SK-N-SH treated with all-trans-retinoic acid at 6 μM for 48 hours (cell line): ENCODE results near the gene EXOC4.

Source experiments
- ATAC-seq: fragments of 200-7000 bp; cut with Tn5 transposase; 3 replicates; pipeline ENCODE4 v1.9.1; 2020; ENCODE audit warnings: mild to moderate bottlenecking, moderate library complexity
- BACH2 ChIP-seq: fragments of 250-450 bp; sonication (Bioruptor Pico); IDR thresholded peaks from 2 replicates; pipeline ENCODE4 v1.9.0; 2021; ENCODE audit warnings: mild to moderate bottlenecking, borderline replicate concordance
- CSDC2 ChIP-seq: fragments of 250-450 bp; sonication (Bioruptor Pico); IDR thresholded peaks from 2 replicates; pipeline ENCODE4 v1.5.0; 2020; ENCODE audit warnings: mild to moderate bottlenecking, moderate library complexity
- CSRNP3 ChIP-seq: fragments of 250-450 bp; sonication (Bioruptor Pico); IDR thresholded peaks from 2 replicates; pipeline ENCODE4 v1.5.1; 2021; ENCODE audit warnings: mild to moderate bottlenecking, moderate library complexity
- ESRRG ChIP-seq: fragments of 250-450 bp; sonication (Bioruptor Pico); IDR thresholded peaks from 2 replicates; pipeline ENCODE4 v1.6.1; 2021; ENCODE audit warnings: mild to moderate bottlenecking
- GLIS3 ChIP-seq: fragments of 250-450 bp; sonication (Bioruptor Pico); IDR thresholded peaks from 2 replicates; pipeline ENCODE4 v1.5.0; 2020; ENCODE audit warnings: mild to moderate bottlenecking, moderate library complexity
- ISL1 ChIP-seq: fragments of 250-450 bp; sonication (Bioruptor Pico); IDR thresholded peaks from 2 replicates; pipeline ENCODE4 v2.1.2; 2022; ENCODE audit warnings: mild to moderate bottlenecking, moderate library complexity
- PPARA ChIP-seq: fragments of 250-450 bp; sonication (Bioruptor Pico); IDR thresholded peaks from 2 replicates; pipeline ENCODE4 v1.5.0; 2020; ENCODE audit warnings: mild to moderate bottlenecking, borderline replicate concordance
- RARB ChIP-seq: fragments of 250-450 bp; sonication (Bioruptor Pico); IDR thresholded peaks from 2 replicates; pipeline ENCODE4 v1.8.0; 2021; ENCODE audit warnings: mild to moderate bottlenecking, moderate library complexity
- TCF4 ChIP-seq: fragments of 250-450 bp; sonication (Bioruptor Pico); IDR thresholded peaks from 2 replicates; pipeline ENCODE4 v1.8.0; 2021; ENCODE audit warnings: mild to moderate bottlenecking, moderate library complexity, borderline replicate concordance
- TOX ChIP-seq: fragments of 250-450 bp; sonication (Bioruptor Pico); IDR thresholded peaks from 2 replicates; pipeline ENCODE4 v1.8.0; 2021; ENCODE audit warnings: mild to moderate bottlenecking, moderate library complexity, borderline replicate concordance
- TSHZ2 ChIP-seq: fragments of 250-450 bp; sonication (Bioruptor Pico); IDR thresholded peaks from 2 replicates; pipeline ENCODE4 v1.5.0; 2020; ENCODE audit warnings: mild to moderate bottlenecking, moderate library complexity
- ZFP3 ChIP-seq: fragments of 250-450 bp; sonication (Bioruptor Pico); IDR thresholded peaks from 2 replicates; pipeline ENCODE4 v1.5.0; 2020; ENCODE audit warnings: mild to moderate bottlenecking, moderate library complexity
- ZNF565 ChIP-seq: fragments of 450-650 bp; formaldehyde crosslinking; conservative IDR thresholded peaks from 2 replicates; pipeline ENCODE4 v1.5.0; 2020; ENCODE audit warnings: low read depth, mild to moderate bottlenecking, moderate library complexity
- TF ChIP-seq, protein P1 (sequence below): fragments of 250-450 bp; sonication (Bioruptor Pico); IDR thresholded peaks from 2 replicates; pipeline ENCODE4 v1.8.0; 2020; ENCODE audit warnings: mild to moderate bottlenecking, moderate library complexity, borderline replicate concordance
- TF ChIP-seq, protein P2 (sequence below): fragments of 250-450 bp; sonication (Bioruptor Pico); IDR thresholded peaks from 2 replicates; pipeline ENCODE4 v1.8.0; 2021; ENCODE audit warnings: low read depth, mild to moderate bottlenecking, moderate library complexity, borderline replicate concordance
- TF ChIP-seq, protein P3 (sequence below): fragments of 250-450 bp; sonication (Bioruptor Pico); IDR thresholded peaks from 2 replicates; pipeline ENCODE4 v1.5.1; 2020; ENCODE audit warnings: low read depth, mild to moderate bottlenecking, moderate library complexity

Gene EXOC4

DNA sequence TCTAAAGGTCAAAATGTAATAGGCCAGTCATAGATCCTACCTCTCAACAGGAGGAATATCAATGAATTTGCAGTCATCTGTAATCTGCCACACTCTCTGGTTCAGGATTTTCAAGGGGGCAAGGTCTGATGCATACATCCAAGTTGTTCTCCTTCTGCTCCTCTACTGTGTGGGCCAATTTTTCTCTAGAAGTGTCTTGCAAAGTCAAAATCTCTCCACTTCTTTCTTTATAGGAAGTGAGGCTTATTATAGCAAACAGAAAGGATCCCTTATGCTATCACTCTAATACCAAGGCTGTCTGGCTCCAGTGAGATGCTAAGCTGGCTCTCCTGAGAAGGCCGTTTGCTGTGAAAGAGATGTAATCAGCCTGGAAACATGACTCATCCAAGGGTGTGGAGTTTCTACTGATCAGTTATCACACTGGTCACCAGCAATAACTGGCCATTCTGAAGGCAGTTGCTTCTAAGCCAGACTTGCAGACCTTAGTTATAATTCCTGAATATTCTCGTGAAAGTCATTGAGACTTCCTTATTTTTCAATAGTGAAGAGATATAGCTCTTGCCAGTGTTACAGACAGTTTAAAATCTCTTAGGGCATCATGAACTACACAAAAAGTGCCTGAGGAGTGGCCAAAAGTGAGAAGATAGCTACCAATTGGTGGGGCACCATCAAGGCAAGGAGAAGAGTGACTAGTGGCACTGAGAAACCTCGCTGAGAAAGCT lies 831.0 kb downstream of the EXOC4 start (continued):
- TF ChIP-seq TSHZ2: no peak
- TF ChIP-seq BACH2 (CRISPR knock-in tag): no peak
- no peak for TF ChIP-seq ZNF565 (CRISPR knock-in tag)

DNA sequence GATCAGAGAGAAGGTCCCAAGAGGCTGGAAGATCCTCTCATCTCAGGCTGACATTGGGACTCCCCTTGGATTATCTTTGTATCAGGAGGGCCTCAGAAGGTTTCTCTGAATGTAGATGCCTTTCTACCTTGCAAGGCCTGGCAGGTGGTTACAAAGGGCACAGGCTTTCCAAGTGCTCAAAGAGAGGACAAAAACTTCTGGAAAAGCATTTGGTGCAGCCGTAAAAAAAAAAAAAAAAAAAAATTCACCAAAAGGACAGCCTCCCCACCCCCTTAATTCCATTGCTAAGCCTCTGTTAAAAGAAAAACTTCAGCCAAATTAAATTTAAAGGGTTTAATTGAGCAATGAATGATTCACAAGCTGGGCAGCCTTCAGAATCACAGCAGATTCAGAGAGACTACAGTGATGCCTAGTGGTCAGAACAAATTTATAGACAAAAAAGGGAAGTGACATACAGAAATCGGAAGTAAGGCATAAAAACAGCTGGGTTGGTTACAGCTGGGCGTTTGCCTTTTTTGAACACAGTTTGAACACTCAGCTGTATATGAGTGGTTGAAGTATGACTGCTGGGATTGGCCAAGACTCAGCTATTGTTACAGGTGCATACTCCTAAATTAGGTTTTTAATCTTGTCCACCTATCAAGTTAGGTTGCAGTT lies 831.7 kb downstream of the EXOC4 start:
- no peak for ATAC-seq
- TF ChIP-seq TCF4 (no peak), CSDC2 (no peak), PPARA (CRISPR knock-in tag) (no peak), GLIS3 (CRISPR knock-in tag) (no peak), ZFP3 (CRISPR knock-in tag) (no peak), BACH2 (CRISPR knock-in tag) (no peak), ESRRG (CRISPR knock-in tag) (no peak), TOX (CRISPR knock-in tag) (no peak), ZNF565 (CRISPR knock-in tag) (no peak)
- TF ChIP-seq, protein P1, sequence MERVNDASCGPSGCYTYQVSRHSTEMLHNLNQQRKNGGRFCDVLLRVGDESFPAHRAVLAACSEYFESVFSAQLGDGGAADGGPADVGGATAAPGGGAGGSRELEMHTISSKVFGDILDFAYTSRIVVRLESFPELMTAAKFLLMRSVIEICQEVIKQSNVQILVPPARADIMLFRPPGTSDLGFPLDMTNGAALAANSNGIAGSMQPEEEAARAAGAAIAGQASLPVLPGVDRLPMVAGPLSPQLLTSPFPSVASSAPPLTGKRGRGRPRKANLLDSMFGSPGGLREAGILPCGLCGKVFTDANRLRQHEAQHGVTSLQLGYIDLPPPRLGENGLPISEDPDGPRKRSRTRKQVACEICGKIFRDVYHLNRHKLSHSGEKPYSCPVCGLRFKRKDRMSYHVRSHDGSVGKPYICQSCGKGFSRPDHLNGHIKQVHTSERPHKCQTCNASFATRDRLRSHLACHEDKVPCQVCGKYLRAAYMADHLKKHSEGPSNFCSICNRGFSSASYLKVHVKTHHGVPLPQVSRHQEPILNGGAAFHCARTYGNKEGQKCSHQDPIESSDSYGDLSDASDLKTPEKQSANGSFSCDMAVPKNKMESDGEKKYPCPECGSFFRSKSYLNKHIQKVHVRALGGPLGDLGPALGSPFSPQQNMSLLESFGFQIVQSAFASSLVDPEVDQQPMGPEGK: no peak

DNA sequence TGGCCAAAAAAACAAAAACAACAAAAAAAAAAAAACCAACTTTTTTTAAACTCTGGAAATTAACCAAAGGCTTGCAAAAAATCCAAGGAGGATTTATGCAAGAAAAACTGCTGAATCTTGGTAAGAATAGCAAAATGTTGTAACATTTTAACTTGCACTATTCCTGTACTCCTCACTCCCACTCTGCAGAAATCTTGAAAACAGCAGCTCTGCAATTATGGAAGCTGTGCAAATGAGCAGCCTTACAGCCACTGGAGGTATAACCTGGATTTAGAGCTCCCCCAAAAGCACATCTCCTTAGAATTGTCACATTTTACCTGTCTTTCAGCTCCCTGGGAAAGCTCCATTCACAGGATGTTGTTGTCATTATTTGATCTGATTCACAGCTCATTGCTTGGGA lies 832.4 kb downstream of the EXOC4 start:
- no peak for ATAC-seq
- TF ChIP-seq, protein P1: no peak
- TF ChIP-seq ISL1 (CRISPR knock-in tag) (no peak), TSHZ2 (no peak), ZNF565 (CRISPR knock-in tag) (no peak), TOX (CRISPR knock-in tag) (no peak), CSDC2 (no peak), BACH2 (CRISPR knock-in tag) (no peak), CSRNP3 (CRISPR knock-in tag) (no peak), ESRRG (CRISPR knock-in tag) (no peak), RARB (CRISPR knock-in tag) (no peak), PPARA (CRISPR knock-in tag) (no peak)
- TF ChIP-seq, protein P2, sequence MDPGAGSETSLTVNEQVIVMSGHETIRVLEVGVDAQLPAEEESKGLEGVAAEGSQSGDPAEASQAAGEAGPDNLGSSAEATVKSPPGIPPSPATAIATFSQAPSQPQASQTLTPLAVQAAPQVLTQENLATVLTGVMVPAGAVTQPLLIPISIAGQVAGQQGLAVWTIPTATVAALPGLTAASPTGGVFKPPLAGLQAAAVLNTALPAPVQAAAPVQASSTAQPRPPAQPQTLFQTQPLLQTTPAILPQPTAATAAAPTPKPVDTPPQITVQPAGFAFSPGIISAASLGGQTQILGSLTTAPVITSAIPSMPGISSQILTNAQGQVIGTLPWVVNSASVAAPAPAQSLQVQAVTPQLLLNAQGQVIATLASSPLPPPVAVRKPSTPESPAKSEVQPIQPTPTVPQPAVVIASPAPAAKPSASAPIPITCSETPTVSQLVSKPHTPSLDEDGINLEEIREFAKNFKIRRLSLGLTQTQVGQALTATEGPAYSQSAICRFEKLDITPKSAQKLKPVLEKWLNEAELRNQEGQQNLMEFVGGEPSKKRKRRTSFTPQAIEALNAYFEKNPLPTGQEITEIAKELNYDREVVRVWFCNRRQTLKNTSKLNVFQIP (CRISPR knock-in tag): no peak
- TF ChIP-seq, protein P3, sequence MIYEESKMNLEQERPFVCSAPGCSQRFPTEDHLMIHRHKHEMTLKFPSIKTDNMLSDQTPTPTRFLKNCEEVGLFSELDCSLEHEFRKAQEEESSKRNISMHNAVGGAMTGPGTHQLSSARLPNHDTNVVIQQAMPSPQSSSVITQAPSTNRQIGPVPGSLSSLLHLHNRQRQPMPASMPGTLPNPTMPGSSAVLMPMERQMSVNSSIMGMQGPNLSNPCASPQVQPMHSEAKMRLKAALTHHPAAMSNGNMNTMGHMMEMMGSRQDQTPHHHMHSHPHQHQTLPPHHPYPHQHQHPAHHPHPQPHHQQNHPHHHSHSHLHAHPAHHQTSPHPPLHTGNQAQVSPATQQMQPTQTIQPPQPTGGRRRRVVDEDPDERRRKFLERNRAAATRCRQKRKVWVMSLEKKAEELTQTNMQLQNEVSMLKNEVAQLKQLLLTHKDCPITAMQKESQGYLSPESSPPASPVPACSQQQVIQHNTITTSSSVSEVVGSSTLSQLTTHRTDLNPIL (CRISPR knock-in tag): no peak
